HEK293T (cell line): Measurements from ENCODE around the gene PRSS27.

Experiments used
- L3MBTL2 ChIP-seq: fragments of 450-650 bp; conservative IDR thresholded peaks from 2 replicates; pipeline ENCODE4 v1.6.1; 2016; ENCODE audit warnings: mild to moderate bottlenecking
- ZNF384 ChIP-seq: fragments of 450-650 bp; IDR thresholded peaks from 2 replicates; pipeline ENCODE4 v1.6.1; 2016

DNA sequence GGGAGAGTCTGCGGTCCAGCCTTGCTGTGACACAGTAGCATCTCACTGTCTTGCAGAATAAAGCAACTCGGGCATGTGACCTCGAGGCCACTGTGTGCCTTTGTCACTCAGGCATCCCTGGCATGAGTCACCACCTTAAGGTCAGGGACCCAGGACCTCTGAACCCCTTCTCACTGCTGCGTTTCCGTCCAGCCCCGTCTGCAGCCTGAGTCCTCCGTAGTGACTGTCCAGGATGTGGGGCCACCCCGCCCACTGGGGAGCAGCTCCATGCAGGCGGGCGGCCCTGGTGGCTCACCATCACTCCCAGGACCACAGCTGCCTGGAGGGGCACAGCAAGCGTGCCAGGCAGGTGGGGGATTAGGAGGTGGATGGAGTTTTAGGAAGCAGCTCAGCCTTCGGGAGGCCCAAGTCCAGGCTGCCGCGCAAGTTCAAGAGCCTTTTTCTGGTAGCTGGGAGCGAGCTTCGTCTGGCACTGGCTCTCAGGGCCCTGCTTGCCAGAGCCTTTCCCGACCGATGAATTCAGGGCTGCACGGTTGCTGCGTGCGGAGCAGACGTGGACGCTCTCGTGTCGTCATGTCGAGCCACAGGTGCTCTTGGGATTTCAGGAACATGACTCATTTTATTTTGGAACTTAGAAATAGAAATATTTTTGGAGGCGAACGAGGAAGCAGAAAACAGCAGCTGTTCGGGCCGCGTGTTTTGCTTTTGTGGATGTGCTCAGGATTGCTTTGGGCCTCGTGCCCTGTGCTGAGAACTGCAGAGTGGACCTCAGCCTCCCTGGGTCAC is 20.9 kb downstream of the PRSS27 start:
- TF ChIP-seq L3MBTL2, result no peak
- TF ChIP-seq ZNF384, result no peak
